Osteoblast (primary cell): Measurements from ENCODE around the gene CIAPIN1. TPM values are rescaled to one million over a fixed set of nuclear protein-coding genes. Genes with fewer than 3 reads are reported as not detected.

ENCODE experiments used
- DNase-seq: peaks from one replicate; pipeline ENCODE4 v3.0.0; 2011; ENCODE audit warnings: low spot score, mixed read lengths; ENCODE audit not compliant: insufficient read length; ENCODE audit errors: missing footprints
- H2AFZ ChIP-seq: 2 replicates; pipeline ENCODE4 v1.6.0; 2011; ENCODE audit warnings: mild to moderate bottlenecking, low read length
- H3K27ac ChIP-seq: 2 replicates; pipeline ENCODE4 v1.5.1; 2011; ENCODE audit warnings: mild to moderate bottlenecking, low read depth, low read length, moderate library complexity
- H3K27me3 ChIP-seq: 2 replicates; pipeline ENCODE4 v1.6.0; 2012; ENCODE audit warnings: mild to moderate bottlenecking, control low read depth, inconsistent platforms, low read length, moderate library complexity; ENCODE audit not compliant: insufficient read depth
- H3K36me3 ChIP-seq: 2 replicates; pipeline ENCODE4 v1.5.1; 2011; ENCODE audit warnings: mild to moderate bottlenecking, low read length, control low read depth, moderate library complexity; ENCODE audit not compliant: insufficient read depth
- H3K4me1 ChIP-seq: 2 replicates; pipeline ENCODE4 v1.5.1; 2011; ENCODE audit warnings: mild to moderate bottlenecking, low read length, control low read depth, moderate library complexity; ENCODE audit not compliant: insufficient read depth
- H3K4me2 ChIP-seq: 2 replicates; pipeline ENCODE4 v1.6.0; 2011; ENCODE audit warnings: mild to moderate bottlenecking, low read length; ENCODE audit not compliant: insufficient read depth
- H3K4me3 ChIP-seq: fragments of 200-600 bp; sonication (generic); 3 replicates; pipeline ENCODE4 v1.5.1; 2012; ENCODE audit warnings: mild to moderate bottlenecking, low read length, inconsistent platforms; ENCODE audit not compliant: insufficient read depth
- H3K79me2 ChIP-seq: 2 replicates; pipeline ENCODE4 v1.6.0; 2012; ENCODE audit warnings: mild to moderate bottlenecking, low read length, control low read depth, inconsistent platforms; ENCODE audit not compliant: insufficient read depth
- H3K9me3 ChIP-seq: 2 replicates; pipeline ENCODE4 v1.5.1; 2011; ENCODE audit warnings: low read depth, low read length, control low read depth
- H4K20me1 ChIP-seq: 2 replicates; pipeline ENCODE4 v1.6.0; 2012; ENCODE audit warnings: mild to moderate bottlenecking, low read length, control low read depth; ENCODE audit not compliant: insufficient read depth
- CTCF ChIP-seq: IDR thresholded peaks from 2 replicates; pipeline ENCODE4 v1.5.1; 2011; ENCODE audit warnings: mild to moderate bottlenecking, low read depth, low read length, moderate library complexity; ENCODE audit errors: extremely low read depth
- total RNA-seq: library from RNA; depleted of rRNA; stranded (reverse); fragments of >200 nt; gene quantifications from 2 replicates; pipeline ENCODE4 v1.2.3, GENCODE V29; 2012

Gene CIAPIN1
- total RNA-seq, 1 donor: 39.8 TPM

- Histone ChIP-seq H3K4me3 (no peak overlapping the region), H3K79me2 (no peaks in the 10 kb centered on the region), H3K36me3 (no peaks in the 10 kb centered on the region), H3K4me2 (no peak overlapping the region), H3K9me3 (no peaks in the 10 kb centered on the region), H3K4me1 (peaks cover 3% of the 10 kb centered on the region), H2AFZ (no peak overlapping the region), H4K20me1 (no peaks in the 10 kb centered on the region), H3K27me3 (no peaks in the 10 kb centered on the region), H3K27ac (no peak overlapping the region)
- TF ChIP-seq CTCF: no peak
- DNase-seq: no peak
Measured at GRCh38 chr16:57416084-57416483, 31.1 kb downstream of the CIAPIN1 start.

GRCh38 chr16:57413733-57414132 is 33.5 kb downstream of the CIAPIN1 start:
- no peak for DNase-seq
- Histone ChIP-seq H4K20me1 (no peaks in the 10 kb centered on the region), H3K27ac (no peak overlapping the region), H2AFZ (no peak overlapping the region), H3K36me3 (no peaks in the 10 kb centered on the region), H3K4me3 (no peak overlapping the region), H3K27me3 (peaks cover 6% of the 10 kb centered on the region), H3K9me3 (no peaks in the 10 kb centered on the region), H3K4me2 (no peak overlapping the region), H3K4me1 (peaks cover 3% of the 10 kb centered on the region), H3K79me2 (no peaks in the 10 kb centered on the region)
- no peak for TF ChIP-seq CTCF

- no peaks in the 10 kb centered on the region for H3K79me2 ChIP-seq
- no peak overlapping the region for H3K4me3 ChIP-seq
- H3K36me3 ChIP-seq: no peaks in the 10 kb centered on the region
- H3K9me3 ChIP-seq: no peaks in the 10 kb centered on the region
- DNase-seq: no peak
- no peak for TF ChIP-seq CTCF
- H2AFZ ChIP-seq: no peak overlapping the region
- H3K4me1 ChIP-seq: no peaks in the 10 kb centered on the region
- H4K20me1 ChIP-seq: no peaks in the 10 kb centered on the region
- peaks cover 6% of the 10 kb centered on the region for H3K27me3 ChIP-seq
- no peak overlapping the region for H3K4me2 ChIP-seq
- H3K27ac ChIP-seq: no peak overlapping the region
Measured at GRCh38 chr16:57413301-57413730, 33.9 kb downstream of the CIAPIN1 start.

GRCh38 chr16:57412584-57412983 is 34.6 kb downstream of the CIAPIN1 start:
- Histone ChIP-seq H3K4me2 (no peak overlapping the region), H3K79me2 (no peaks in the 10 kb centered on the region), H3K27ac (no peak overlapping the region), H2AFZ (no peak overlapping the region), H3K4me3 (no peak overlapping the region), H3K27me3 (peaks cover 6% of the 10 kb centered on the region), H3K36me3 (no peaks in the 10 kb centered on the region), H4K20me1 (no peaks in the 10 kb centered on the region), H3K9me3 (no peaks in the 10 kb centered on the region), H3K4me1 (no peaks in the 10 kb centered on the region)
- DNase-seq: no peak
- TF ChIP-seq CTCF: no peak
